Liver (tissue), 9 donors: ENCODE measurements around the gene PDE4D. TPM values are rescaled to one million over a fixed set of nuclear protein-coding genes. Genes with fewer than 3 reads are reported as not detected.

Source experiments
- DNase-seq: peaks from one replicate; pipeline ENCODE4 v3.0.0-alpha.2; 2017; ENCODE audit warnings: low spot score
- H3K27ac ChIP-seq, 2 donors: one replicate each; pipeline ENCODE4 v1.7.0; 2013; ENCODE audit warnings: inconsistent platforms in 2 of 2, low read length in 2 of 2, control low read depth in 1 of 2, low read depth in 1 of 2, mild to moderate bottlenecking in 1 of 2
- H3K27me3 ChIP-seq, 4 donors: one replicate each; pipeline versions ENCODE4 v1.6.1 to v1.7.0; 2013; ENCODE audit warnings: low read length in 3 of 4, inconsistent platforms in 1 of 4, mild to moderate bottlenecking in 1 of 4, moderate library complexity in 1 of 4; ENCODE audit not compliant: control insufficient read depth in 4 of 4, insufficient read depth in 4 of 4
- H3K36me3 ChIP-seq, 4 donors: one replicate each; pipeline versions ENCODE4 v1.6.1 to v1.7.0; 2013; ENCODE audit warnings: low read length in 3 of 4, mild to moderate bottlenecking in 3 of 4, low read depth in 1 of 4, moderate library complexity in 1 of 4; ENCODE audit not compliant: control insufficient read depth in 4 of 4, insufficient read depth in 3 of 4
- H3K4me1 ChIP-seq, 4 donors: one replicate each; pipeline versions ENCODE4 v1.6.1 to v1.7.0; 2013; ENCODE audit warnings: low read length in 3 of 4, mild to moderate bottlenecking in 3 of 4, moderate library complexity in 1 of 4; ENCODE audit not compliant: control insufficient read depth in 4 of 4, insufficient read depth in 4 of 4
- H3K4me3 ChIP-seq, 3 donors: one replicate each; pipeline versions ENCODE4 v1.6.1 to v1.7.0; 2013; ENCODE audit warnings: low read length in 3 of 3, control low read depth in 1 of 3, low read depth in 1 of 3, mild to moderate bottlenecking in 1 of 3
- H3K9ac ChIP-seq, 2 donors: one replicate each; pipeline ENCODE4 v1.7.0; 2013; ENCODE audit warnings: low read length in 2 of 2, mild to moderate bottlenecking in 2 of 2, moderate library complexity in 2 of 2, control low read depth in 1 of 2, low read depth in 1 of 2
- H3K9me3 ChIP-seq, 4 donors: one replicate each; pipeline versions ENCODE4 v1.6.1 to v1.7.0; 2013; ENCODE audit warnings: low read length in 3 of 4; ENCODE audit not compliant: control insufficient read depth in 4 of 4
- CTCF ChIP-seq: fragments of 150-350 bp; IDR thresholded peaks from 2 replicates; pipeline ENCODE4 v1.5.1; 2017; ENCODE audit warnings: improper control_type of control experiment, low read depth, low read length; ENCODE audit not compliant: missing input control
- EGR1 ChIP-seq, 2 donors: IDR thresholded peaks; 2 replicates each; pipeline ENCODE4 v1.6.1; 2016 to 2018; ENCODE audit warnings: antibody characterized with exemption in 2 of 2, low read depth in 2 of 2
- FOXA1 ChIP-seq: IDR thresholded peaks from 2 replicates; pipeline ENCODE4 v1.6.1; 2016; ENCODE audit warnings: antibody characterized with exemption
- FOXA2 ChIP-seq: IDR thresholded peaks from 2 replicates; pipeline ENCODE4 v1.6.1; 2016; ENCODE audit warnings: antibody characterized with exemption
- GABPA ChIP-seq, 2 donors: IDR thresholded peaks in 1 of 2; conservative IDR thresholded peaks in 1 of 2; 2 replicates each; pipeline ENCODE4 v1.6.1; 2016; ENCODE audit warnings: antibody characterized with exemption in 2 of 2, mild to moderate bottlenecking in 1 of 2, moderate library complexity in 1 of 2
- HNF4A ChIP-seq, 2 donors: conservative IDR thresholded peaks; 2 replicates each; pipeline ENCODE4 v1.6.1; 2016; ENCODE audit warnings: antibody characterized with exemption in 2 of 2, mild to moderate bottlenecking in 2 of 2
- HNF4G ChIP-seq: IDR thresholded peaks from 2 replicates; pipeline ENCODE4 v1.6.1; 2016; ENCODE audit warnings: antibody characterized with exemption
- JUND ChIP-seq, 2 donors: IDR thresholded peaks; 2 replicates each; pipeline ENCODE4 v1.6.1; 2016; ENCODE audit warnings: antibody characterized with exemption in 2 of 2
- MAX ChIP-seq: IDR thresholded peaks from 2 replicates; pipeline ENCODE4 v1.6.1; 2016; ENCODE audit warnings: antibody characterized with exemption
- NR2F2 ChIP-seq: IDR thresholded peaks from 2 replicates; pipeline ENCODE4 v1.6.1; 2016; ENCODE audit warnings: antibody characterized with exemption
- RAD21 ChIP-seq, 2 donors: IDR thresholded peaks; 2 replicates each; pipeline ENCODE4 v1.6.1; 2016; ENCODE audit warnings: antibody characterized with exemption in 2 of 2, mild to moderate bottlenecking in 2 of 2
- RXRA ChIP-seq, 2 donors: IDR thresholded peaks; 2 replicates each; pipeline ENCODE4 v1.6.1; 2017 to 2018; ENCODE audit warnings: antibody characterized with exemption in 2 of 2, mild to moderate bottlenecking in 1 of 2
- SP1 ChIP-seq: IDR thresholded peaks from 2 replicates; pipeline ENCODE4 v1.6.1; 2018; ENCODE audit warnings: antibody characterized with exemption, mild to moderate bottlenecking
- TAF1 ChIP-seq: conservative IDR thresholded peaks from 2 replicates; pipeline ENCODE4 v1.6.1; 2016; ENCODE audit warnings: antibody characterized with exemption, mild to moderate bottlenecking
- YY1 ChIP-seq: IDR thresholded peaks from 2 replicates; pipeline ENCODE4 v1.6.1; 2016; ENCODE audit warnings: antibody characterized with exemption, mild to moderate bottlenecking
- ZBTB33 ChIP-seq: IDR thresholded peaks from 2 replicates; pipeline ENCODE4 v1.6.1; 2016; ENCODE audit warnings: antibody characterized with exemption
- WGBS: extraction: QIAGEN DNeasy Blood & Tissue Kit; methylation state at CpG from one replicate; pipeline ENCODE4 v1.1.7; 2013; 5-methylcytosine and 5-hydroxymethylcytosine counted together
- polyA plus RNA-seq, 2 donors: library from polyadenylated mRNA; stranded (reverse) in 1 of 2; unstranded in 1 of 2; fragments of 200-250 nt in 1 of 2; fragments of >200 nt in 1 of 2; fragmentation: Nextera tagmentation in 1 of 2; extraction: Ambion mirVana in 1 of 2; gene quantifications; one replicate each; pipeline versions ENCODE4 v1.2.1 to v1.2.3, GENCODE V29; 2013 to 2015
- total RNA-seq, 2 donors: library from RNA; depleted of rRNA; stranded (reverse); fragments of >200 nt; gene quantifications; one replicate each; pipeline ENCODE4 v1.2.3, GENCODE V29; 2014
- TF ChIP-seq, protein P1 (sequence below): IDR thresholded peaks from 2 replicates; pipeline ENCODE4 v1.6.1; 2016; ENCODE audit warnings: antibody characterized with exemption
- TF ChIP-seq, protein P2 (sequence below): IDR thresholded peaks from 2 replicates; pipeline ENCODE4 v1.6.1; 2016; ENCODE audit warnings: antibody characterized with exemption, mild to moderate bottlenecking
- donor health status: healthy.
- donor health status: healthy.
- donor health status: healthy.
- donor health status: healthy.
- donor health status: healthy.

PDE4D gene
- total and polyA plus RNA-seq, 4 donors = 0.67 to 11.9 (median 6.5) TPM

DNA sequence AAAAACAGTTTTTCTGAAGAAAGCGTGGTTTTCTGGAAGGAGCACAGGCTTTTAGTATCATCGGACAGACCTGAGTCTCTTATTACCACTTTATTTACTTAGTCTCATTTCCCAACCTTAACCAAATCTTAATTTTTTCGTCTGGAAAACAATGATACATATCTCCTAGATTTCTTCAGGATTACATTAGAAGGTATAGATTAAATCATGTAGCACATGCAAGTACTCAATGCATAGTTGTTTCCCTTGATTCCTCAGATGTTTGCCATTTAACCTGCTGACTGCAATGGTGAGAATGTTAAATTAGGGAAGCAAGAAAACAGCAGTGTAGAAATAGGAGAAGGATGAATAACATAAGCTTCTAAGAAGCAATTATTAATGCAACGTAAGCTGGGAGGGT, 289.4 kb downstream of the PDE4D start:
- peaks cover 0 to under 1% (median under 1%) of the 10 kb centered on the region in 4 donors for H3K4me1 ChIP-seq
- H3K27ac ChIP-seq = no peak overlapping the region
- H3K27me3 ChIP-seq = no peaks in the 10 kb centered on the region
- WGBS = 71% methylated on average over 4 of the region's 4 CpGs
- TF ChIP-seq NR2F2 (no peak), YY1 (no peak), EGR1 (IDR thresholded peaks at IDR 0.05; ENCODE audit: low read depth in 2 of 2) (no peak), HNF4A (conservative IDR thresholded peaks at IDR 0.05) (no peak)
- DNase-seq = no peak
- H3K4me3 ChIP-seq = no peak overlapping the region
- no peaks in the 10 kb centered on the region for H3K9me3 ChIP-seq
- no peaks in the 10 kb centered on the region for H3K36me3 ChIP-seq
- no peak overlapping the region for H3K9ac ChIP-seq

DNA sequence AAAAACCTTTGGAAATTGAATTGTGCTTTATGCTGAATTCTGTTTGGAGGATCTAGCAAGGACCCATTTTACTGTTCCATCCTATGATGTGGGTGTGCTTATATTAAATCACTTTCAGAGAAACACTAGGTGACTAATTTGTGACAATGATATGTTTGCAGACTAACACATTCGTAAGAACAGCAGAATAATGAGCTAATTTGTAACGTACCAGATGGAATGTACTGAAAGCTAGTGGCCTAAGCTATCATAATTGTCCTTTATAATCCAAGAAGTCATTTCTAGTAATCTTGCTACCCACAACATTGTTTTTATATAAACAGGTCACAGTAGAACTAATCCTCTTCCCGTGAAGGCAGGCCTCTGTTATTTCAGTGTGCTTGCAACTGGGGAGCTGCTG, 292.5 kb downstream of the PDE4D start:
- no peak overlapping the region for H3K9ac ChIP-seq
- no peaks in the 10 kb centered on the region for H3K27me3 ChIP-seq
- no peak overlapping the region for H3K27ac ChIP-seq
- 76% methylated on average over 3 of the region's 3 CpGs for WGBS
- TF ChIP-seq GABPA (IDR thresholded peaks at IDR 0.05 in 1 of 2, conservative IDR thresholded peaks at IDR 0.05 in 1 of 2) = no peak
- no peak for TF ChIP-seq HNF4G
- TF ChIP-seq TAF1 = no peak
- no peak for TF ChIP-seq EGR1 (IDR thresholded peaks at IDR 0.05; ENCODE audit: low read depth in 2 of 2)
- no peak for TF ChIP-seq RXRA (IDR thresholded peaks at IDR 0.05)
- no peak for TF ChIP-seq ZBTB33
- TF ChIP-seq YY1 = no peak
- no peak for TF ChIP-seq HNF4A (conservative IDR thresholded peaks at IDR 0.05)
- TF ChIP-seq SP1 = no peak
- TF ChIP-seq, protein P1, sequence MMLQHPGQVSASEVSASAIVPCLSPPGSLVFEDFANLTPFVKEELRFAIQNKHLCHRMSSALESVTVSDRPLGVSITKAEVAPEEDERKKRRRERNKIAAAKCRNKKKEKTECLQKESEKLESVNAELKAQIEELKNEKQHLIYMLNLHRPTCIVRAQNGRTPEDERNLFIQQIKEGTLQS = no peak
- TF ChIP-seq FOXA1 = no peak
- TF ChIP-seq FOXA2 = no peak
- no peak for TF ChIP-seq NR2F2
- TF ChIP-seq RAD21 (IDR thresholded peaks at IDR 0.05) = no peak
- TF ChIP-seq MAX = no peak
- TF ChIP-seq, protein P2, sequence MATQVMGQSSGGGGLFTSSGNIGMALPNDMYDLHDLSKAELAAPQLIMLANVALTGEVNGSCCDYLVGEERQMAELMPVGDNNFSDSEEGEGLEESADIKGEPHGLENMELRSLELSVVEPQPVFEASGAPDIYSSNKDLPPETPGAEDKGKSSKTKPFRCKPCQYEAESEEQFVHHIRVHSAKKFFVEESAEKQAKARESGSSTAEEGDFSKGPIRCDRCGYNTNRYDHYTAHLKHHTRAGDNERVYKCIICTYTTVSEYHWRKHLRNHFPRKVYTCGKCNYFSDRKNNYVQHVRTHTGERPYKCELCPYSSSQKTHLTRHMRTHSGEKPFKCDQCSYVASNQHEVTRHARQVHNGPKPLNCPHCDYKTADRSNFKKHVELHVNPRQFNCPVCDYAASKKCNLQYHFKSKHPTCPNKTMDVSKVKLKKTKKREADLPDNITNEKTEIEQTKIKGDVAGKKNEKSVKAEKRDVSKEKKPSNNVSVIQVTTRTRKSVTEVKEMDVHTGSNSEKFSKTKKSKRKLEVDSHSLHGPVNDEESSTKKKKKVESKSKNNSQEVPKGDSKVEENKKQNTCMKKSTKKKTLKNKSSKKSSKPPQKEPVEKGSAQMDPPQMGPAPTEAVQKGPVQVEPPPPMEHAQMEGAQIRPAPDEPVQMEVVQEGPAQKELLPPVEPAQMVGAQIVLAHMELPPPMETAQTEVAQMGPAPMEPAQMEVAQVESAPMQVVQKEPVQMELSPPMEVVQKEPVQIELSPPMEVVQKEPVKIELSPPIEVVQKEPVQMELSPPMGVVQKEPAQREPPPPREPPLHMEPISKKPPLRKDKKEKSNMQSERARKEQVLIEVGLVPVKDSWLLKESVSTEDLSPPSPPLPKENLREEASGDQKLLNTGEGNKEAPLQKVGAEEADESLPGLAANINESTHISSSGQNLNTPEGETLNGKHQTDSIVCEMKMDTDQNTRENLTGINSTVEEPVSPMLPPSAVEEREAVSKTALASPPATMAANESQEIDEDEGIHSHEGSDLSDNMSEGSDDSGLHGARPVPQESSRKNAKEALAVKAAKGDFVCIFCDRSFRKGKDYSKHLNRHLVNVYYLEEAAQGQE = no peak
- no peak for TF ChIP-seq CTCF
- no peak for TF ChIP-seq JUND (IDR thresholded peaks at IDR 0.05)
- H3K36me3 ChIP-seq = no peaks in the 10 kb centered on the region
- no peak for DNase-seq
- H3K4me3 ChIP-seq = no peak overlapping the region
- no peaks in the 10 kb centered on the region for H3K9me3 ChIP-seq
- H3K4me1 ChIP-seq = peaks cover 0 to 11% (median 4%) of the 10 kb centered on the region in 4 donors
